ENCODE results near the gene PLD5.
"Not testable (repeated sequence)": the region's sequence is repeated elsewhere in the genome, so short reads cannot be mapped to it uniquely, and the experiment has no call there.

Gene PLD5

DNA sequence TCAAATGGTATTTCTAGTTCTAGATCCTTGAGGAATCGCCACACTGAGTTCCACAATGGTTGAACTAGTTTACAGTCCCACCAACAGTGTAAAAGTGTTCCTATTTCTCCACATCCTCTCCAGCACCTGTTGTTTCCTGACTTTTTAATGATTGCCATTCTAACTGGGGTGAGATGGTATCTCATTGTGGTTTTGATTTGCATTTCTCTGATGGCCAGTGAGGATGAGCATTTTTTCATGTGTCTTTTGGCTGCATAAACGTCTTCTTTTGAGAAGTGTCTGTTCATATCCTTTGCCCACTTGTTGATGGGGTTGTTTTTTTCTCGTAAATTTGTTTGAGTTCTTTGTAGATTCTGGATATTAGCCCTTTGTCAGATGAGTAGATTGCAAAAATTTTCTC is 427.2 kb downstream of the PLD5 start:
- H3K4me3 ChIP-seq (ENCODE audit: insufficient read depth, low read depth, low read length, poor library complexity, severe bottlenecking); H3K27ac ChIP-seq (ENCODE audit: insufficient read depth, low read length, poor library complexity, severe bottlenecking); DNase-seq; H3K27me3 ChIP-seq (replicated peaks; ENCODE audit: control insufficient read depth, insufficient read depth, low read length, poor library complexity, severe bottlenecking); H3K9me3 ChIP-seq (ENCODE audit: control insufficient read depth, low read length); H3K36me3 ChIP-seq (ENCODE audit: control insufficient read depth, insufficient read depth, low read length); H3K4me1 ChIP-seq (ENCODE audit: control insufficient read depth, insufficient read depth, low read length, poor library complexity, severe bottlenecking): not testable (repeated sequence)

DNA sequence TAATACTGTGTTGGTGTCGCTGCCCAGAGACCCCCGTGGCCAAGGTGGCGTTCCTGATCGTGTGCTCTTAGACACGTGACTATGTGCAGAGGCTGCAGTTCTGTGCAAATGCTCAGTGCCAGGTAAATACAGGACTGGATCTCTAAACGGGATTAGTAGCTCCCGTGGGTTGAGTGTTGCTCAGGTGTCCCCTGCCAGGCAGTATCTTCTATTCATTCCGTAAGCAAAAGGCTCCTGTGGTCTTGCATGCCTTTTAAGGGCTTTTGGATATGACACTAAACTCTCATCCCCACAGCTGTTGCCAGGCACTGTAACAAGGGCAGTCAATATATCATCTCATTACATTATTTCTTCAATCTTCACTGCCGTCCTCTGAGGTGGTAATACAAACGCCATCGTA is 431.4 kb downstream of the PLD5 start:
- no peaks in the 10 kb centered on the region for H3K27me3 ChIP-seq (replicated peaks; ENCODE audit: control insufficient read depth, insufficient read depth, low read length, poor library complexity, severe bottlenecking)
- no peaks in the 10 kb centered on the region for H3K36me3 ChIP-seq (ENCODE audit: control insufficient read depth, insufficient read depth, low read length)
- no peaks in the 10 kb centered on the region for H3K4me1 ChIP-seq (ENCODE audit: control insufficient read depth, insufficient read depth, low read length, poor library complexity, severe bottlenecking)
- DNase-seq = no peak
- no peak overlapping the region for H3K27ac ChIP-seq (ENCODE audit: insufficient read depth, low read length, poor library complexity, severe bottlenecking)
- H3K4me3 ChIP-seq (ENCODE audit: insufficient read depth, low read depth, low read length, poor library complexity, severe bottlenecking) = no peak overlapping the region
- no peaks in the 10 kb centered on the region for H3K9me3 ChIP-seq (ENCODE audit: control insufficient read depth, low read length)

GRCh38 chr1:242089911-242090310 is 434.6 kb downstream of the PLD5 start:
- H3K4me1 ChIP-seq (ENCODE audit: control insufficient read depth, insufficient read depth, low read length, poor library complexity, severe bottlenecking) = no peaks in the 10 kb centered on the region
- no peaks in the 10 kb centered on the region for H3K27me3 ChIP-seq (replicated peaks; ENCODE audit: control insufficient read depth, insufficient read depth, low read length, poor library complexity, severe bottlenecking)
- DNase-seq = no peak
- H3K36me3 ChIP-seq (ENCODE audit: control insufficient read depth, insufficient read depth, low read length) = no peaks in the 10 kb centered on the region
- no peaks in the 10 kb centered on the region for H3K9me3 ChIP-seq (ENCODE audit: control insufficient read depth, low read length)
- H3K27ac ChIP-seq (ENCODE audit: insufficient read depth, low read length, poor library complexity, severe bottlenecking) = no peak overlapping the region
- H3K4me3 ChIP-seq (ENCODE audit: insufficient read depth, low read depth, low read length, poor library complexity, severe bottlenecking) = no peak overlapping the region

DNA sequence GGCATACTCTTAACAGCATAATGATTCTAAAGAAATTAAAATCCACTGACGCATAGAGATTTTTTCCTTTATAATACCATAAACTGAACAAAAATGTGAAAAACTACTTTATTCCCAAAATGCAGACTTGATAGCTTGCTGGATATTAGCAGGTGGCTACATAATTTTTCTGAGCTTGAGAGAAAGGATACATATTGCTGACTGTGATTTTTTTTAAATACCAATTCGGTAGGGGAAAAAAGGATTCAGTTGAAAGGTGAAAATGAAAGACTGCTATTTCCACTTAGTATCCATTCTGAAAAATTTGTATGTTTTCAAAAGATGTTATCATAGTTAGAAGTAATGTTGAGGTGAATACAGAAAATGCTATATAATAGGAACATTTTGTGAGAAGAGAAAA is 435.6 kb downstream of the PLD5 start:
- no peaks in the 10 kb centered on the region for H3K27me3 ChIP-seq (replicated peaks; ENCODE audit: control insufficient read depth, insufficient read depth, low read length, poor library complexity, severe bottlenecking)
- no peak overlapping the region for H3K27ac ChIP-seq (ENCODE audit: insufficient read depth, low read length, poor library complexity, severe bottlenecking)
- no peaks in the 10 kb centered on the region for H3K9me3 ChIP-seq (ENCODE audit: control insufficient read depth, low read length)
- DNase-seq = no peak
- no peak overlapping the region for H3K4me3 ChIP-seq (ENCODE audit: insufficient read depth, low read depth, low read length, poor library complexity, severe bottlenecking)
- H3K4me1 ChIP-seq (ENCODE audit: control insufficient read depth, insufficient read depth, low read length, poor library complexity, severe bottlenecking) = no peaks in the 10 kb centered on the region
- no peaks in the 10 kb centered on the region for H3K36me3 ChIP-seq (ENCODE audit: control insufficient read depth, insufficient read depth, low read length)

DNA sequence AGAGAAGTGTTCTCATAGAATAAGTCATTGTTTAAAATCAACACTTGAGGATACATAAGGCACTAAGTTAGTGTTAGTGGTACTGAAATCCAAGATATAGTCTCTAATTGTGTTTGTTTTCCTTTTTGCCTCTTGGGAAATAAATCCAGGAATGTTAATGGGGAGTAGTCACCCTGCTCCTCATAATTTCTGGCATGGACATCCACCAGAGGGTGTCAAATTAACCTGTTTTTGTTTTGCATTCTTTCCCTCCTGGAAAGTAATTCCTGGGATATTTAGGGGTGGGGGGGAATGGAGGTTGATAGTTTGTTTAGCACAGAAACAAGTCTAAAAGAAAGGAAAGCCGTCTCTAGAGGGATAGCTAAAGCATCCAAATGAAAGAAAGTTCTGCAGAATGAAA is 437.8 kb downstream of the PLD5 start:
- H3K4me1 ChIP-seq (ENCODE audit: control insufficient read depth, insufficient read depth, low read length, poor library complexity, severe bottlenecking) = no peaks in the 10 kb centered on the region
- no peaks in the 10 kb centered on the region for H3K36me3 ChIP-seq (ENCODE audit: control insufficient read depth, insufficient read depth, low read length)
- H3K4me3 ChIP-seq (ENCODE audit: insufficient read depth, low read depth, low read length, poor library complexity, severe bottlenecking) = no peak overlapping the region
- no peaks in the 10 kb centered on the region for H3K27me3 ChIP-seq (replicated peaks; ENCODE audit: control insufficient read depth, insufficient read depth, low read length, poor library complexity, severe bottlenecking)
- no peak overlapping the region for H3K27ac ChIP-seq (ENCODE audit: insufficient read depth, low read length, poor library complexity, severe bottlenecking)
- no peaks in the 10 kb centered on the region for H3K9me3 ChIP-seq (ENCODE audit: control insufficient read depth, low read length)
- no peak for DNase-seq

DNA sequence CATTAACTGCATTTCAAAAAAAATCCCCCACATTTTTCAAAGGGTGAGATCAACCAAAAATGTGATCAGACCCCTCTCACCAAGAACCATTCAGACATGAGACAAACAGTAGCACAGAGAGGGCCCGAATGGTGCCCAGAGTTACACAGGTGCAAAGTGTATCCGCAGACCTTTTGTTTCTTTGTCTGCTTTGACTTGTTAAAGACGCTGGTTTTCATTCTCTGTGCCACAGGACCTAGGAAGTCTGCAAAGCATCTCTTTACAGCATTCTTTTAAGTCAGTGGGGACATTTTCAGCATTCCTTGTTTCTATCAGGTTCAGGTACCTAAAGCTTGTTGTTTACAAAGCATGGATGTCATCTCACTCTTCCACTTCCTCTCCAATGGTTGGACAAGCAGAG is 438.4 kb downstream of the PLD5 start:
- Histone ChIP-seq H3K9me3 (ENCODE audit: control insufficient read depth, low read length) (no peaks in the 10 kb centered on the region), H3K27me3 (replicated peaks; ENCODE audit: control insufficient read depth, insufficient read depth, low read length, poor library complexity, severe bottlenecking) (no peaks in the 10 kb centered on the region), H3K27ac (ENCODE audit: insufficient read depth, low read length, poor library complexity, severe bottlenecking) (no peak overlapping the region), H3K4me3 (ENCODE audit: insufficient read depth, low read depth, low read length, poor library complexity, severe bottlenecking) (no peak overlapping the region), H3K4me1 (ENCODE audit: control insufficient read depth, insufficient read depth, low read length, poor library complexity, severe bottlenecking) (no peaks in the 10 kb centered on the region), H3K36me3 (ENCODE audit: control insufficient read depth, insufficient read depth, low read length) (no peaks in the 10 kb centered on the region)
- no peak for DNase-seq

DNA sequence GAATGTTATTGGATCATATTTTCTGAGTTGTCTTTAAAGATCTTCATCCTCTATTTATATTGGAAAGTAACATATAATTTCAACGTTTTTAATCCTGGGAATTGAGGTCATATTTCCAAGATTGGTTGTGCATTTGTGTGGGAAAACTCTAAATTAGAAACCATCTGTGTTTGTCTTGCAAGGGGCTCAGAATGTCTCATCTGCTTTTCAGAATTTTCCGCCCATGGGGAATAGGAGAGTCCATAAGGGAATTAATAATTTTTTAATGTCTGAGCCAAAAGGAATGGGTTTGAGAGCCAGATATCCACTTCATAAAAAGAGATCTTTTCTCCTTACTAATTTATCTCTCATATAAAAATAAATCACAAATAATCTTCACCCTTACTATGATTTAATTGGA is 440.8 kb downstream of the PLD5 start:
- Histone ChIP-seq H3K9me3 (ENCODE audit: control insufficient read depth, low read length) (no peaks in the 10 kb centered on the region), H3K27me3 (replicated peaks; ENCODE audit: control insufficient read depth, insufficient read depth, low read length, poor library complexity, severe bottlenecking) (no peaks in the 10 kb centered on the region), H3K36me3 (ENCODE audit: control insufficient read depth, insufficient read depth, low read length) (no peaks in the 10 kb centered on the region), H3K27ac (ENCODE audit: insufficient read depth, low read length, poor library complexity, severe bottlenecking) (no peak overlapping the region), H3K4me1 (ENCODE audit: control insufficient read depth, insufficient read depth, low read length, poor library complexity, severe bottlenecking) (no peaks in the 10 kb centered on the region), H3K4me3 (ENCODE audit: insufficient read depth, low read depth, low read length, poor library complexity, severe bottlenecking) (no peak overlapping the region)
- no peak for DNase-seq

DNA sequence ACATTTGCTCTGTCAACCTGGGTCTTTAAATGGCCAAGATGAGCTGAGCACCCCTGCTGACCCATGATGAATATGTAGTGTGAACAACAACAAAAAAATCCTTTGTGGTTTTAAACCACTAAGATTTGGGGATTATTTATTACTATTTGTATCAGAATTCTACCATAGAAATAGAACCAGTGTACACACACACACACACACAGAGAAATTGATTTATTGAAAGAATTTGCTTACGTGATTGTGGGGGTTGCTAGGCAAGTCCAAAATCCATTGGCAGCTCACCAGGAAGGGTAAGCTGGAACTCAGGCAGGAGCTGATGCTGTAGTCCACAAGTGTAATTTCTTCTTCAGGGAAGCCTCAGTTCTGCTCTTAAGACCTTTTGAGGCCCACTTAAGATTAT is 443.1 kb downstream of the PLD5 start:
- Histone ChIP-seq H3K27ac (ENCODE audit: insufficient read depth, low read length, poor library complexity, severe bottlenecking) (no peak overlapping the region), H3K9me3 (ENCODE audit: control insufficient read depth, low read length) (no peaks in the 10 kb centered on the region), H3K27me3 (replicated peaks; ENCODE audit: control insufficient read depth, insufficient read depth, low read length, poor library complexity, severe bottlenecking) (no peaks in the 10 kb centered on the region), H3K36me3 (ENCODE audit: control insufficient read depth, insufficient read depth, low read length) (no peaks in the 10 kb centered on the region), H3K4me1 (ENCODE audit: control insufficient read depth, insufficient read depth, low read length, poor library complexity, severe bottlenecking) (no peaks in the 10 kb centered on the region), H3K4me3 (ENCODE audit: insufficient read depth, low read depth, low read length, poor library complexity, severe bottlenecking) (no peak overlapping the region)
- DNase-seq = no peak

- no peaks in the 10 kb centered on the region for H3K36me3 ChIP-seq (ENCODE audit: control insufficient read depth, insufficient read depth, low read length)
- H3K27ac ChIP-seq (ENCODE audit: insufficient read depth, low read length, poor library complexity, severe bottlenecking) = no peak overlapping the region
- no peaks in the 10 kb centered on the region for H3K4me1 ChIP-seq (ENCODE audit: control insufficient read depth, insufficient read depth, low read length, poor library complexity, severe bottlenecking)
- no peaks in the 10 kb centered on the region for H3K9me3 ChIP-seq (ENCODE audit: control insufficient read depth, low read length)
- no peaks in the 10 kb centered on the region for H3K27me3 ChIP-seq (replicated peaks; ENCODE audit: control insufficient read depth, insufficient read depth, low read length, poor library complexity, severe bottlenecking)
- no peak for DNase-seq
- no peak overlapping the region for H3K4me3 ChIP-seq (ENCODE audit: insufficient read depth, low read depth, low read length, poor library complexity, severe bottlenecking)
Observed at GRCh38 chr1:242065813-242066212, 458.7 kb downstream of the PLD5 start.

DNA sequence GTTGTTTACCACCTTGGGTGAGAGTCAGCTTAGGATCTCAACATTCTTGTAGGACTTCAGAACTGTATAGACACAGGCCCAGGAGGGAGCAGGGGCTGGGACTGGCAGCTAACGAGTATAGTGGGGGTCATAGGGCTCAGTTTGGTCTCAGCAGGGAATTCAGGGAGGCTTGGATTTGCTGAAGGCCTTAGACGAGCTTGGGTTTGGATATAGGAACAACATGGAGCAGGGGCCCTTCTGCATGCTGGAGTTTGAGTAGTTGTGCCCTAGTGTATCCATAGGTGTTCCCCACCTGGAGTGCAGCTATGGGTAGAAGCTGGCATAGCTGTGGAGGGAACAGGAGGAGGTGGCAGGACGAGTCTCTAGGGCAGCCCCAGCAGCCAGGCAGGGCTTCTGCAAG is 462.2 kb downstream of the PLD5 start:
- H3K9me3 ChIP-seq (ENCODE audit: control insufficient read depth, low read length) = no peaks in the 10 kb centered on the region
- DNase-seq = no peak
- no peak overlapping the region for H3K27ac ChIP-seq (ENCODE audit: insufficient read depth, low read length, poor library complexity, severe bottlenecking)
- H3K4me3 ChIP-seq (ENCODE audit: insufficient read depth, low read depth, low read length, poor library complexity, severe bottlenecking) = no peak overlapping the region
- H3K27me3 ChIP-seq (replicated peaks; ENCODE audit: control insufficient read depth, insufficient read depth, low read length, poor library complexity, severe bottlenecking) = no peaks in the 10 kb centered on the region
- H3K36me3 ChIP-seq (ENCODE audit: control insufficient read depth, insufficient read depth, low read length) = no peaks in the 10 kb centered on the region
- no peaks in the 10 kb centered on the region for H3K4me1 ChIP-seq (ENCODE audit: control insufficient read depth, insufficient read depth, low read length, poor library complexity, severe bottlenecking)

- Histone ChIP-seq H3K27me3 (replicated peaks; ENCODE audit: control insufficient read depth, insufficient read depth, low read length, poor library complexity, severe bottlenecking) (no peaks in the 10 kb centered on the region), H3K4me1 (ENCODE audit: control insufficient read depth, insufficient read depth, low read length, poor library complexity, severe bottlenecking) (no peaks in the 10 kb centered on the region), H3K27ac (ENCODE audit: insufficient read depth, low read length, poor library complexity, severe bottlenecking) (no peak overlapping the region), H3K9me3 (ENCODE audit: control insufficient read depth, low read length) (no peaks in the 10 kb centered on the region), H3K4me3 (ENCODE audit: insufficient read depth, low read depth, low read length, poor library complexity, severe bottlenecking) (no peak overlapping the region), H3K36me3 (ENCODE audit: control insufficient read depth, insufficient read depth, low read length) (no peaks in the 10 kb centered on the region)
- no peak for DNase-seq
Observed at GRCh38 chr1:242059976-242060375, 464.5 kb downstream of the PLD5 start.

Measured in effector memory CD4-positive, alpha-beta T cell (primary cell).